Type B pancreatic cell (in vitro differentiated cells): ENCODE data around the gene IPCEF1. TPM values are rescaled to one million over a fixed set of nuclear protein-coding genes. Genes with fewer than 3 reads are reported as not detected.
"Not testable (repeated sequence)": the region's sequence is repeated elsewhere in the genome, so short reads cannot be mapped to it uniquely, and the experiment has no call there.

Experiments
- DNase-seq: peaks from one replicate; pipeline ENCODE4 v3.0.0; 2021; ENCODE audit warnings: mixed read lengths; ENCODE audit not compliant: unreplicated experiment; ENCODE audit errors: extremely low spot score
- H3K27ac Mint-ChIP-seq: 2 replicates; pipeline ENCODE4 v1.8.0; 2021; ENCODE audit warnings: mild to moderate bottlenecking, mixed read lengths
- H3K27me3 Mint-ChIP-seq: 2 replicates; pipeline ENCODE4 v1.8.0; 2021; ENCODE audit warnings: mixed read lengths
- H3K36me3 Mint-ChIP-seq: 2 replicates; pipeline ENCODE4 v1.8.0; 2021; ENCODE audit warnings: mixed read lengths
- H3K4me1 Mint-ChIP-seq: one replicate; pipeline ENCODE4 v1.8.0; 2021; ENCODE audit warnings: mixed read lengths; ENCODE audit not compliant: unreplicated experiment
- H3K4me3 Mint-ChIP-seq: 2 replicates; pipeline ENCODE4 v1.8.0; 2021; ENCODE audit warnings: mild to moderate bottlenecking, mixed read lengths
- H3K9me3 Mint-ChIP-seq: 2 replicates; pipeline ENCODE4 v1.8.0; 2021; ENCODE audit warnings: mixed read lengths
- total RNA-seq: library from RNA; stranded (reverse); gene quantifications from 2 replicates; pipeline ENCODE4 v1.2.1, GENCODE V29; 2021; ENCODE audit warnings: low replicate concordance
- TF ChIP-seq, protein P1 (sequence below): fragments of 200-600 bp; sonication (generic); conservative IDR thresholded peaks from 2 replicates; pipeline ENCODE4 v1.5.0; 2021; ENCODE audit warnings: antibody characterized with exemption, mild to moderate bottlenecking

Gene IPCEF1
- total RNA-seq, 1 donor from 2014 or later: 1.0 TPM

DNA sequence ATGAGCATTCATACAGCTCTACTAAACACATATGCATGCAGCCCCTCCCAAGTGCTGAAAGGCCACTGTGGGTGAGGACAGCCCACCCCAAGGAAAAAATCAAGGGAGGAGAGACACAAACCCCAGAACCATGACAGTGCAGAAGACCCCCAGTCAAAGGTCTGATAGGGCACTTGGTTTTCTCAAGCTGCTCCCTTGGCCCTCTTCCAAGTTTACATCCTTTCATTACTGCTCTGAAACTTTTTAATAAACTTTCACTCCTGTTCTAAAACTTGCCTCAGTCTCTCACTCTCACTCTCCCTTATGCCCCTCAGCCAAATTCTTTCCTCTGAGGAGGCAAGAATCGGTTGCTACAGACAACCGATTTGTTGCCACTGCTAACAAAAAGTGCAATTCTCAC lies 24.9 kb downstream of the IPCEF1 start:
- Mint-ChIP-seq H3K4me3 (no peak overlapping the region), H3K27me3 (no peaks in the 10 kb centered on the region), H3K9me3 (no peaks in the 10 kb centered on the region), H3K36me3 (peaks cover 3% of the 10 kb centered on the region), H3K27ac (no peak overlapping the region), H3K4me1 (no peaks in the 10 kb centered on the region)
- TF ChIP-seq, protein P1, sequence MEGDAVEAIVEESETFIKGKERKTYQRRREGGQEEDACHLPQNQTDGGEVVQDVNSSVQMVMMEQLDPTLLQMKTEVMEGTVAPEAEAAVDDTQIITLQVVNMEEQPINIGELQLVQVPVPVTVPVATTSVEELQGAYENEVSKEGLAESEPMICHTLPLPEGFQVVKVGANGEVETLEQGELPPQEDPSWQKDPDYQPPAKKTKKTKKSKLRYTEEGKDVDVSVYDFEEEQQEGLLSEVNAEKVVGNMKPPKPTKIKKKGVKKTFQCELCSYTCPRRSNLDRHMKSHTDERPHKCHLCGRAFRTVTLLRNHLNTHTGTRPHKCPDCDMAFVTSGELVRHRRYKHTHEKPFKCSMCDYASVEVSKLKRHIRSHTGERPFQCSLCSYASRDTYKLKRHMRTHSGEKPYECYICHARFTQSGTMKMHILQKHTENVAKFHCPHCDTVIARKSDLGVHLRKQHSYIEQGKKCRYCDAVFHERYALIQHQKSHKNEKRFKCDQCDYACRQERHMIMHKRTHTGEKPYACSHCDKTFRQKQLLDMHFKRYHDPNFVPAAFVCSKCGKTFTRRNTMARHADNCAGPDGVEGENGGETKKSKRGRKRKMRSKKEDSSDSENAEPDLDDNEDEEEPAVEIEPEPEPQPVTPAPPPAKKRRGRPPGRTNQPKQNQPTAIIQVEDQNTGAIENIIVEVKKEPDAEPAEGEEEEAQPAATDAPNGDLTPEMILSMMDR: no peak
- no peak for DNase-seq

GRCh38 chr6:154329350-154330170 lies 27.0 kb downstream of the IPCEF1 start:
- DNase-seq: no peak
- TF ChIP-seq, protein P1: no peak
- no peaks in the 10 kb centered on the region for H3K4me1 Mint-ChIP-seq
- no peaks in the 10 kb centered on the region for H3K36me3 Mint-ChIP-seq
- H3K4me3 Mint-ChIP-seq: no peak overlapping the region
- no peak overlapping the region for H3K27ac Mint-ChIP-seq
- H3K9me3 Mint-ChIP-seq: no peaks in the 10 kb centered on the region
- H3K27me3 Mint-ChIP-seq: no peaks in the 10 kb centered on the region

DNA sequence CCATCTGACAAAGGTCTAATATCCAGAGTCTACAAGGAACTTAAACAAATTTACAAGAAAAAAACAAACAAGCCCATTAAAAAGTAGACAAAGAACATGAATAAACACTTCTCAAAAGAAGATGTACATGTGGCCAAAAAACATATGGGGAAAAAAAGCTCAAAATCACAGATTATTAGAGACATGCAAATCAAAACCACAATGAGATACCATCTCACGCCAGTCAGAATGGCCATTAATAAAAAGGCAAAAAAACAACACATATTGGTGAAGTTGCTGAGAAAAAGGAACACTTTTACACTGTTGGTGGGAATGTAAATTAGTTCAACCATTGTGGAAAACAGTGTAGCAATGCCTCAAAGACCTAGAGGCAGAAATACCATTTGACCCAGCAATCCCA lies 29.3 kb downstream of the IPCEF1 start:
- H3K36me3 Mint-ChIP-seq, H3K4me1 Mint-ChIP-seq, DNase-seq, H3K9me3 Mint-ChIP-seq, H3K27ac Mint-ChIP-seq, H3K27me3 Mint-ChIP-seq, H3K4me3 Mint-ChIP-seq: not testable (repeated sequence)

DNA sequence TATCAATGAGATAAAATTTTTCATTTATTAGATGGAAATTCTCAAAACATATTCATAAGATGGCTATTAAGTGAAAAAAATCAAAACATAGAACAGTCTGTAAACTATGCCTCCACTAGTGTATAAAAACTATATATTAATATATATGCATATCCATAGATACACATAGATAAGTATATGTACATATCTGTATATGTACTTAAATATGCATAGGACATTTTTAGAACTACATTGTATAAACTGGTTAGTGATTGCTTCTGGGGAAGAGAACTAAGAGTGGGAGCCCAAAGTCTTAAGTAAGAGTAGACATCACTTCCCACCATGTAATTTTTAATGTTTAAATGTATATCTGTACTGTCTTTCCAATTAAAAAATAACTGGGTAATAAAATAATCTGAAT lies 31.5 kb downstream of the IPCEF1 start:
- no peaks in the 10 kb centered on the region for H3K36me3 Mint-ChIP-seq
- no peak overlapping the region for H3K4me3 Mint-ChIP-seq
- H3K27ac Mint-ChIP-seq: no peak overlapping the region
- H3K4me1 Mint-ChIP-seq: no peaks in the 10 kb centered on the region
- H3K27me3 Mint-ChIP-seq: no peaks in the 10 kb centered on the region
- no peaks in the 10 kb centered on the region for H3K9me3 Mint-ChIP-seq
- TF ChIP-seq, protein P1: no peak
- no peak for DNase-seq

DNA sequence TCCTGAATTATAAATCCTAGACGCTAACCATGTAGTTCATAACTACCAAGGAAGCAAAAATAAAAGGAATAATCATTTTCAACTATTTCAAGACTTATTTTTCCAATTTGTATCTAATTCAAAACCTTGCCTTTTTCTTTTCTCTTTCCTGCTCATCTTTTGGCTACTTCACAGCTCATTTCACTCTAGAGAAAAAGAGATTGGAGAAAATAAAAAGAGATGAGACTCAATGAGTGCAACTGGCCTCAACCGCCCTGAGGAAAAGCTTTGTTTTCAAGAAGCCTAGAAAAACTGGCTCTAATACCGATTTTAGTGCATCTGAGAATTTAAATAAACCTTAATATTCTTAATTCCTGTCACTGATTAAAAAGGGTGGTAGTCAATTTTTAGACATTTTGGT lies 36.4 kb downstream of the IPCEF1 start:
- Mint-ChIP-seq H3K4me1 (peaks cover 28% of the 10 kb centered on the region), H3K27me3 (no peaks in the 10 kb centered on the region), H3K4me3 (no peak overlapping the region), H3K27ac (no peak overlapping the region), H3K36me3 (no peaks in the 10 kb centered on the region), H3K9me3 (no peaks in the 10 kb centered on the region)
- no peak for DNase-seq
- TF ChIP-seq, protein P1: no peak

GRCh38 chr6:154319231-154319858 lies 37.3 kb downstream of the IPCEF1 start:
- Mint-ChIP-seq H3K27ac (peak overlapping the region; percentile 80), H3K9me3 (no peaks in the 10 kb centered on the region), H3K27me3 (no peaks in the 10 kb centered on the region), H3K36me3 (no peaks in the 10 kb centered on the region), H3K4me3 (peak overlapping the region; percentile 48), H3K4me1 (peaks cover 31% of the 10 kb centered on the region)
- DNase-seq: no peak
- TF ChIP-seq, protein P1: no peak
